ENCODE data around the gene ENTPD3.
A peak's percentile ranks its signal among the peaks of the same experiment; 100 is the strongest.

Gene ENTPD3

DNA sequence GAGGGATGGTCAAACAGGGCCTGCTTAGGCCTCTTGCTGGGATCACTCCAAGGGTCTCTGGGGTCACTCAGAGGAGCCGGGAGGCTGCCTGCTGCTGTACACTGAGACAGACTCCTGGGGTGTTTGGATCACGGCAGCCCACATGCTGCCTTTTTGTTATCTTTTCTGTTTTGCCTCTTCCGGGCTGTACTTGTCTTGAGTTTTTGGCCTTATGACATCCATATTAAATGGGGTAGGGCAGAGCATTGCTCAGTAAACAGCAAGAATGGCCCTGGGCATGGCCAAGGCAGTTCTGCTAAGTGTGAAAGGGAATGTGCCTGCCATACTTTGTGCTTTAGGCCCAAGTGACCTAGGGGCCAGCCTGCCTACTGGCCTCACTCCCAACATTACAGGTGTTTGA, 771 bp upstream of the ENTPD3 start:
- no peak for TF ChIP-seq ZFX (IDR thresholded peaks at IDR 0.05)
- no peak for TF ChIP-seq CTCF (conservative IDR thresholded peaks at IDR 0.05)
- H3K27ac ChIP-seq: no peak overlapping the region

- no peak for TF ChIP-seq ZFX (IDR thresholded peaks at IDR 0.05)
- no peak for TF ChIP-seq CTCF (conservative IDR thresholded peaks at IDR 0.05)
- H3K27ac ChIP-seq: no peak overlapping the region
These were observed 891 bp downstream of the ENTPD3 start for GRCh38 chr3:40387895-40388254.

- H3K27ac ChIP-seq: no peak overlapping the region; the same call in 1 of the 2 replicates
- TF ChIP-seq ZFX (IDR thresholded peaks at IDR 0.05) (no peak), CTCF (conservative IDR thresholded peaks at IDR 0.05) (no peak; the same call in 1 of the 2 replicates)
These were observed 9.4 kb downstream of the ENTPD3 start for GRCh38 chr3:40396406-40396805.

DNA sequence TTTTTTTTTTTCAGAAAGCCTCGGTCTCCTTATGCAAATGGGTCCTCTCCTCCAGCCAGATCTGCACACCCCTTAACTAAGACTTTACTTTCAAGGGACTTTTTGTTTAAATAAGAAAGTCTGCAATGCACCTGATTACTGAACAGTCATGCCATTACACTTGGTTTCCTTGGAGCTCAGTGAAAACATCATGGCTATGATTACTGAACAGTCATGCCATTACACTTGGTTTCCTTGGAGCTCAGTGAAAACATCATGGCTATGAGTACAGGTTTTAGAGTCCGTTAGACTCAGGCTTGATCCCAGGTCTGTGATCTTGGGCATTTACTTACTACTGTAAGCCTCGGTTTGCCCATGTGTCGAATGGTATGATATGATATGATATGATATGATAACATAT, 10.1 kb downstream of the ENTPD3 start:
- no peak overlapping the region for H3K27ac ChIP-seq
- TF ChIP-seq CTCF (conservative IDR thresholded peaks at IDR 0.05): no peak

GRCh38 chr3:40397912-40398311, 10.9 kb downstream of the ENTPD3 start:
- TF ChIP-seq ZFX (IDR thresholded peaks at IDR 0.05): no peak
- TF ChIP-seq CTCF (conservative IDR thresholded peaks at IDR 0.05): no peak
- H3K27ac ChIP-seq: 0 out of 2 replicates have a peak overlapping the region, but pooled peaks have one; percentile 7

GRCh38 chr3:40398346-40398745, 11.4 kb downstream of the ENTPD3 start:
- TF ChIP-seq ZFX (IDR thresholded peaks at IDR 0.05) (no peak), CTCF (conservative IDR thresholded peaks at IDR 0.05) (no peak)
- H3K27ac ChIP-seq: 0 out of 2 replicates have a peak overlapping the region, but pooled peaks have one; percentile 7

DNA sequence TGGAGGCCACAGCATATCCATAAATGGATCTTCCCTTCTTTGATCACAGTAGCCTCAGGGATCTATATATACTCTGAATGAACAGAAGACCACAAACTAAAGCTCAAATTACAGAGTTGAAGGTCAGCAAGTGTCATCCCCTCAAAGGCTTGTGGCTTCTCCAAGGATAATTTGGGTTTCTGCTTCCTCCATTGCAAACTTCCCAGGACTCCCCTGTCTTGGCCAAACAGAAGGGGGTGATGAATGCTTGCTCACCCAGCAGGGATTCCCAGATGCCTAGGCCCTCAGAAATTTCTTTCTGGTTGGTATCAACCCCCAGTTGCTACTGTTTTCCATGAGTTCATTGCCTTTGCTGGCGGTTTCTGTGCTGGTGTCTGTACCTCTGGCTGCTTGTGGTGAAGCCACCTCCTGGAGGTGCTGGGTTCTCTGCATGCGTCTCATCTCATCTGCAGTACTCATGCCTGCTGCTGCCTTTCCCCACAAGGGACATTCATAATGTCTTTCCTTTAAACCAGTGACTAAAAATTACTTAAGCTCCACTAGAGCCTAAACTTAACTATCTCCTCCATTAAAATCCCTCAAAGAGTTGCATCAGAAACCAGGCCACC, 17.7 kb downstream of the ENTPD3 start:
- no peak for TF ChIP-seq ZFX (IDR thresholded peaks at IDR 0.05)
- TF ChIP-seq CTCF (conservative IDR thresholded peaks at IDR 0.05): no peak
- no peak overlapping the region for H3K27ac ChIP-seq
